ENCODE data around the gene EXPH5. TPM values are rescaled to one million over a fixed set of nuclear protein-coding genes. Genes with fewer than 3 reads are reported as not detected.

The EXPH5 gene
- total and polyA plus RNA-seq, 12 donors, result 0.14 to 7.4 (median 0.98) TPM

DNA sequence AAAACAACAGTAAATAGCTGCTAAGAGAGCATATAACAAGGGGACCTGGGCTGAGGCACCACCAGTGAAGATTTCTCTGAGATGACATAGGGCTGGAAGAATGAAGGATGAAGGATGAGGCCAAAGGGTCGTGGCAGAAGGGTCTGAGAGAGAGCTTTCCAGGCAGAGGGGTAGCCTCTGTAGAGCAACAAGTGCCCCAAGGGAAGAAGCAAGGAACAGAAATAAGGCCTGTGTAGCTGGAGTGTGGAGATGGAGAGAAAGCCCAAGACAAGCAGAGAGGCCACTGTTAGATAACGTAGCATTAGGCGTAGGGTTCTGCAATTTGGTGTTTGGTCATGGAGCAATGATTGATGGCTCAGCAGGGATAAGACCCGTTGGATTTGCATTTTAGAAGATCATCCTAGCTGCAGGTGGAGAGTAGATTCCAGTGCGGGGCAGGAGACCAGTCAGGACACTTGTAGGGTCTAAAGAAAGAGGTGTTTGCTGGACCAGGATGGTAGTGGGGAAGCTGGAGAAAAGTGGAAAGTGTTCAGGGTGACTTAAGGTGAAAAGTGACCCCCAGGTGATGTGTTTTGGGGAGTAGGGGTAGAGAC is 47.6 kb downstream of the EXPH5 start:
- Histone ChIP-seq H3K4me3 (no peak overlapping the region), H3K27ac (no peak overlapping the region), H3K36me3 (replicated peaks in 1 of 2) (no peaks in the 10 kb centered on the region), H3K9me3 (replicated peaks in 1 of 3) (no peaks in the 10 kb centered on the region), H3K4me1 (replicated peaks in 1 of 2) (no peaks in the 10 kb centered on the region), H3K27me3 (no peaks in the 10 kb centered on the region)
- intact Hi-C loops (cut with DNase I), result no loop called here
- 81 to 85% (median 83%) methylated on average over 5 of the region's 5 CpGs for whole genome bisulfite sequencing, 4 donors
- TF ChIP-seq, protein P1, sequence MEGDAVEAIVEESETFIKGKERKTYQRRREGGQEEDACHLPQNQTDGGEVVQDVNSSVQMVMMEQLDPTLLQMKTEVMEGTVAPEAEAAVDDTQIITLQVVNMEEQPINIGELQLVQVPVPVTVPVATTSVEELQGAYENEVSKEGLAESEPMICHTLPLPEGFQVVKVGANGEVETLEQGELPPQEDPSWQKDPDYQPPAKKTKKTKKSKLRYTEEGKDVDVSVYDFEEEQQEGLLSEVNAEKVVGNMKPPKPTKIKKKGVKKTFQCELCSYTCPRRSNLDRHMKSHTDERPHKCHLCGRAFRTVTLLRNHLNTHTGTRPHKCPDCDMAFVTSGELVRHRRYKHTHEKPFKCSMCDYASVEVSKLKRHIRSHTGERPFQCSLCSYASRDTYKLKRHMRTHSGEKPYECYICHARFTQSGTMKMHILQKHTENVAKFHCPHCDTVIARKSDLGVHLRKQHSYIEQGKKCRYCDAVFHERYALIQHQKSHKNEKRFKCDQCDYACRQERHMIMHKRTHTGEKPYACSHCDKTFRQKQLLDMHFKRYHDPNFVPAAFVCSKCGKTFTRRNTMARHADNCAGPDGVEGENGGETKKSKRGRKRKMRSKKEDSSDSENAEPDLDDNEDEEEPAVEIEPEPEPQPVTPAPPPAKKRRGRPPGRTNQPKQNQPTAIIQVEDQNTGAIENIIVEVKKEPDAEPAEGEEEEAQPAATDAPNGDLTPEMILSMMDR (IDR thresholded peaks at IDR 0.05), result no peak
- no peak for TF ChIP-seq POLR2A (IDR thresholded peaks at IDR 0.05)
- DNase-seq, result no peak

DNA sequence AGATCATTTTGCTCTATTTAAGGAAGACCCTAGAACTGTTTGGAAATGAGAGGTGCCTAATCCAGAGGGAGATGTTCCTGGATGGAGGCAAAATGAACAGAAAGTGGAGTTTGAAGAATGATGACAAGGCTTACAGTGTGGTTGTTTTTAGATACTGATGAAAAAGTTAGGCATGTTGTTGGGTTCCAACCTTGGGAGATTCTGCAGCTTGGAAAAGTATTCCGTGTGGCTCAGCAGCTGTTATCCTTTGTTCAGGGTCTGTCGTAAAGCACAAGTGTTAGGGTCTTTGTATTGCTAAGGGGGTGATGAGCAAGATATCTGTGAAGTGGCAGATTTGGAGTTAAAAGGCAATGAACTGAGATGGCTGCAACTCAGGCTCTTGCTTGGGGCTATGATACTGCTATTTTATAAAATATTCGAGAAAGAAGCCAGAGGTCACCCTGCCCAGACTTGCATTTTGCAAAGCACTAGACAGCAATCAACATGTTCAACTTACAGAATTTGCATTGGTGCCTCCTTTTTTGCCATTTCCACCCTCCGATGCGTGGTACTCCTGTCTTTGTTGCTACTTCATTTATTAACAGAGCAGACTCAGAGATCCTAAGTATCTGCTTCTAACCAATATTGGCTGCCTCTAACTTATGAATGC is 50.1 kb downstream of the EXPH5 start:
- Histone ChIP-seq H3K27me3 (no peaks in the 10 kb centered on the region), H3K9me3 (replicated peaks in 1 of 3) (no peaks in the 10 kb centered on the region), H3K4me1 (replicated peaks in 1 of 2) (no peaks in the 10 kb centered on the region), H3K27ac (no peak overlapping the region), H3K36me3 (replicated peaks in 1 of 2) (no peaks in the 10 kb centered on the region), H3K4me3 (no peak overlapping the region)
- intact Hi-C loops (cut with DNase I), result no loop called here
- no peak for TF ChIP-seq POLR2A (IDR thresholded peaks at IDR 0.05)
- TF ChIP-seq, protein P1 (IDR thresholded peaks at IDR 0.05), result no peak
- 77 to 84% (median 83%) methylated on average over 5 of the region's 5 CpGs for WGBS, 4 donors
- no peak for DNase-seq

DNA sequence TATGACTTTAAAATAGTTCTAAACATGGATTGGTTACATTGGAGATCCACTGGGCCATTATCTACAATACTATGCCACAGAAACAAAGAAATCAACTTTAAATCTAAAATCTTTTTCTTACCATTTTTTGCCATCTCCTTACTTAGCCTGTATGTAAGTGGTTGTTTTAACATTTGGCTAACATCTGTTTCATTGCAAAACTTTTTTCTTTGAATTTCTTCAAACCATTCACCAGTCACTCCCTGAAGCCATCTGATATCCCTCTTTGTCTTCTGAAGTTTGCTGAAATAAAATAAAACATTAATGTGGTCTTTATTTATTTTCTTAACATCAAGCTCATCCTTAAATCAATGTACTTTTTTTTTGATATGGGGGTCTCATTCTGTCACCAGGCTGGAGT is 52.0 kb downstream of the EXPH5 start:
- Histone ChIP-seq H3K4me3 (no peak overlapping the region), H3K9me3 (replicated peaks in 1 of 3) (no peaks in the 10 kb centered on the region), H3K36me3 (replicated peaks in 1 of 2) (no peaks in the 10 kb centered on the region), H3K27ac (no peak overlapping the region), H3K4me1 (replicated peaks in 1 of 2) (no peaks in the 10 kb centered on the region), H3K27me3 (no peaks in the 10 kb centered on the region)
- intact Hi-C loops (cut with DNase I), result no loop called here
- DNase-seq, result no peak
- TF ChIP-seq, protein P1 (IDR thresholded peaks at IDR 0.05), result no peak
- no peak for TF ChIP-seq POLR2A (IDR thresholded peaks at IDR 0.05)

DNA sequence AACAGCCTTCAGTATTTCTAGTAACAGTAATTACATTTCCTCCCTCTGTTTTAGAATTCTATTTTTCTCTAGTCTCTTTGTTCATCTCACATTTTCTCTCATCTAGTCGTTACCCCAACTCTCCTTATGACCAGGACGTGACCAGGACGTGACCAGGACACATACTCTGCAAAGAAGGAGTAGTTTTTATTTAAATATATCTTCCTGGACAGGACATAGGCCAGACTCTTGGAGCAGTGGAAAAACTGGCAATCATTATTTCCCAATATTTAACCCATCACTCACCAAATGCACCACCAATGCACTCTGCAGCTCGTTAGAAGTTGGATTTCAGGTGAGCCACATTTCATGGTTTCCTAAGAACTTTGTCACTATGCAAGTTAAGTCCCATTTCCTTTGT is 55.1 kb downstream of the EXPH5 start:
- intact Hi-C loops (cut with DNase I), result no loop called here
- Histone ChIP-seq H3K9me3 (replicated peaks in 1 of 3) (no peaks in the 10 kb centered on the region), H3K27ac (no peak overlapping the region), H3K36me3 (replicated peaks in 1 of 2) (no peaks in the 10 kb centered on the region), H3K4me3 (no peak overlapping the region), H3K4me1 (replicated peaks in 1 of 2) (no peaks in the 10 kb centered on the region), H3K27me3 (no peaks in the 10 kb centered on the region)
- no peak for DNase-seq
- 76 to 83% (median 79%) methylated on average over 4 of the region's 4 CpGs for WGBS, 4 donors
- TF ChIP-seq, protein P1 (IDR thresholded peaks at IDR 0.05), result no peak
- TF ChIP-seq POLR2A (IDR thresholded peaks at IDR 0.05), result no peak
